Activated CD8-positive, alpha-beta memory T cell treated with anti-CD3 and anti-CD28 coated beads for 36 hours (primary cell): ENCODE results near the gene ZNF429. TPM values are rescaled to one million over a fixed set of nuclear protein-coding genes. Genes with fewer than 3 reads are reported as not detected.

ENCODE experiments used
- total RNA-seq, 2 experiments: library from RNA; stranded (reverse); gene quantifications; one replicate each; pipeline ENCODE4 v1.2.3, GENCODE V29; 2021

Gene ZNF429
- total RNA-seq, 2 experiments from 2014 or later, result 6.4 to 7.1 TPM

Other genes starting within 250 kb of the ZNF429 start
- gene ZNF708, start 176.2 kb upstream of the ZNF429 start, total RNA-seq, result 10 to 100 TPM; 10.3 to 10.7 TPM
- gene ZNF738, start 146.6 kb upstream of the ZNF429 start, total RNA-seq, result 10 to 100 TPM in 1 of 2 experiments, 1 to 10 TPM in 1; 8.1 to 10.1 TPM
- 10 to 100 TPM; 10.2 to 11.4 TPM for gene ZNF493, start 108.5 kb upstream of the ZNF429 start, total RNA-seq